ENCODE results near the gene CEBPG.

Gene CEBPG

DNA sequence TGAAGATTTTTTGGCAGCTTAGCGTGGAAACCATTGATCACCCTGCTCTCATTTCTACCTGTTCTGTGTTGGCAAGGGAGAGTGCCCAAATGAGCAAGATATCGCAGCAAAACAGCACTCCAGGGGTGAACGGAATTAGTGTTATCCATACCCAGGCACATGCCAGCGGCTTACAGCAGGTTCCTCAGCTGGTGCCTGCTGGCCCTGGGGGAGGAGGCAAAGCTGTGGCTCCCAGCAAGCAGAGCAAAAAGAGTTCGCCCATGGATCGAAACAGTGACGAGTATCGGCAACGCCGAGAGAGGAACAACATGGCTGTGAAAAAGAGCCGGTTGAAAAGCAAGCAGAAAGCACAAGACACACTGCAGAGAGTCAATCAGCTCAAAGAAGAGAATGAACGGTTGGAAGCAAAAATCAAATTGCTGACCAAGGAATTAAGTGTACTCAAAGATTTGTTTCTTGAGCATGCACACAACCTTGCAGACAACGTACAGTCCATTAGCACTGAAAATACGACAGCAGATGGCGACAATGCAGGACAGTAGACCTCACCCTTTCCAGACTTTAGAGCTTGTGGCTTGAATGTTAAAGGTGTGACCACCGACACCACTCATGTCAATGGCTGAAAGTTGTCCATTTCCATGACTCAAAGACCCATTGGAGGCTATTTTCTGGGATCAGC is 5.8 kb downstream of the CEBPG start:
- TF ChIP-seq TCF4 (CRISPR knock-in tag; IDR thresholded peaks at IDR 0.05; ENCODE audit: borderline replicate concordance) (no peak), BACH2 (CRISPR knock-in tag; IDR thresholded peaks at IDR 0.05; ENCODE audit: borderline replicate concordance) (no peak), ISL1 (CRISPR knock-in tag; IDR thresholded peaks at IDR 0.05) (no peak), RARB (CRISPR knock-in tag; IDR thresholded peaks at IDR 0.05) (no peak), ZNF70 (CRISPR knock-in tag; IDR thresholded peaks at IDR 0.05) (no peak), GLIS3 (CRISPR knock-in tag; IDR thresholded peaks at IDR 0.05) (no peak), PPARA (CRISPR knock-in tag; IDR thresholded peaks at IDR 0.05; ENCODE audit: borderline replicate concordance) (no peak), ZFP3 (CRISPR knock-in tag; IDR thresholded peaks at IDR 0.05) (no peak), TOX (CRISPR knock-in tag; IDR thresholded peaks at IDR 0.05; ENCODE audit: borderline replicate concordance) (no peak), ZNF8 (CRISPR knock-in tag; IDR thresholded peaks at IDR 0.05) (no peak), SNAI2 (CRISPR knock-in tag; IDR thresholded peaks at IDR 0.05) (no peak), ZFP30 (CRISPR knock-in tag; IDR thresholded peaks at IDR 0.05) (no peak), ARNTL (CRISPR knock-in tag; IDR thresholded peaks at IDR 0.05; ENCODE audit: borderline replicate concordance, low read depth) (no peak), ZNF565 (CRISPR knock-in tag; conservative IDR thresholded peaks at IDR 0.05; ENCODE audit: low read depth) (no peak)
- TF ChIP-seq, protein P1, sequence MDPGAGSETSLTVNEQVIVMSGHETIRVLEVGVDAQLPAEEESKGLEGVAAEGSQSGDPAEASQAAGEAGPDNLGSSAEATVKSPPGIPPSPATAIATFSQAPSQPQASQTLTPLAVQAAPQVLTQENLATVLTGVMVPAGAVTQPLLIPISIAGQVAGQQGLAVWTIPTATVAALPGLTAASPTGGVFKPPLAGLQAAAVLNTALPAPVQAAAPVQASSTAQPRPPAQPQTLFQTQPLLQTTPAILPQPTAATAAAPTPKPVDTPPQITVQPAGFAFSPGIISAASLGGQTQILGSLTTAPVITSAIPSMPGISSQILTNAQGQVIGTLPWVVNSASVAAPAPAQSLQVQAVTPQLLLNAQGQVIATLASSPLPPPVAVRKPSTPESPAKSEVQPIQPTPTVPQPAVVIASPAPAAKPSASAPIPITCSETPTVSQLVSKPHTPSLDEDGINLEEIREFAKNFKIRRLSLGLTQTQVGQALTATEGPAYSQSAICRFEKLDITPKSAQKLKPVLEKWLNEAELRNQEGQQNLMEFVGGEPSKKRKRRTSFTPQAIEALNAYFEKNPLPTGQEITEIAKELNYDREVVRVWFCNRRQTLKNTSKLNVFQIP (CRISPR knock-in tag; IDR thresholded peaks at IDR 0.05; ENCODE audit: borderline replicate concordance, low read depth), result no peak
- TF ChIP-seq, protein P2, sequence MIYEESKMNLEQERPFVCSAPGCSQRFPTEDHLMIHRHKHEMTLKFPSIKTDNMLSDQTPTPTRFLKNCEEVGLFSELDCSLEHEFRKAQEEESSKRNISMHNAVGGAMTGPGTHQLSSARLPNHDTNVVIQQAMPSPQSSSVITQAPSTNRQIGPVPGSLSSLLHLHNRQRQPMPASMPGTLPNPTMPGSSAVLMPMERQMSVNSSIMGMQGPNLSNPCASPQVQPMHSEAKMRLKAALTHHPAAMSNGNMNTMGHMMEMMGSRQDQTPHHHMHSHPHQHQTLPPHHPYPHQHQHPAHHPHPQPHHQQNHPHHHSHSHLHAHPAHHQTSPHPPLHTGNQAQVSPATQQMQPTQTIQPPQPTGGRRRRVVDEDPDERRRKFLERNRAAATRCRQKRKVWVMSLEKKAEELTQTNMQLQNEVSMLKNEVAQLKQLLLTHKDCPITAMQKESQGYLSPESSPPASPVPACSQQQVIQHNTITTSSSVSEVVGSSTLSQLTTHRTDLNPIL (CRISPR knock-in tag; IDR thresholded peaks at IDR 0.05; ENCODE audit: low read depth), result no peak
- TF ChIP-seq, protein P3, sequence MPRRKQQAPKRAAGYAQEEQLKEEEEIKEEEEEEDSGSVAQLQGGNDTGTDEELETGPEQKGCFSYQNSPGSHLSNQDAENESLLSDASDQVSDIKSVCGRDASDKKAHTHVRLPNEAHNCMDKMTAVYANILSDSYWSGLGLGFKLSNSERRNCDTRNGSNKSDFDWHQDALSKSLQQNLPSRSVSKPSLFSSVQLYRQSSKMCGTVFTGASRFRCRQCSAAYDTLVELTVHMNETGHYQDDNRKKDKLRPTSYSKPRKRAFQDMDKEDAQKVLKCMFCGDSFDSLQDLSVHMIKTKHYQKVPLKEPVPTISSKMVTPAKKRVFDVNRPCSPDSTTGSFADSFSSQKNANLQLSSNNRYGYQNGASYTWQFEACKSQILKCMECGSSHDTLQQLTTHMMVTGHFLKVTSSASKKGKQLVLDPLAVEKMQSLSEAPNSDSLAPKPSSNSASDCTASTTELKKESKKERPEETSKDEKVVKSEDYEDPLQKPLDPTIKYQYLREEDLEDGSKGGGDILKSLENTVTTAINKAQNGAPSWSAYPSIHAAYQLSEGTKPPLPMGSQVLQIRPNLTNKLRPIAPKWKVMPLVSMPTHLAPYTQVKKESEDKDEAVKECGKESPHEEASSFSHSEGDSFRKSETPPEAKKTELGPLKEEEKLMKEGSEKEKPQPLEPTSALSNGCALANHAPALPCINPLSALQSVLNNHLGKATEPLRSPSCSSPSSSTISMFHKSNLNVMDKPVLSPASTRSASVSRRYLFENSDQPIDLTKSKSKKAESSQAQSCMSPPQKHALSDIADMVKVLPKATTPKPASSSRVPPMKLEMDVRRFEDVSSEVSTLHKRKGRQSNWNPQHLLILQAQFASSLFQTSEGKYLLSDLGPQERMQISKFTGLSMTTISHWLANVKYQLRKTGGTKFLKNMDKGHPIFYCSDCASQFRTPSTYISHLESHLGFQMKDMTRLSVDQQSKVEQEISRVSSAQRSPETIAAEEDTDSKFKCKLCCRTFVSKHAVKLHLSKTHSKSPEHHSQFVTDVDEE (CRISPR knock-in tag; IDR thresholded peaks at IDR 0.05), result no peak
- TF ChIP-seq, protein P4, sequence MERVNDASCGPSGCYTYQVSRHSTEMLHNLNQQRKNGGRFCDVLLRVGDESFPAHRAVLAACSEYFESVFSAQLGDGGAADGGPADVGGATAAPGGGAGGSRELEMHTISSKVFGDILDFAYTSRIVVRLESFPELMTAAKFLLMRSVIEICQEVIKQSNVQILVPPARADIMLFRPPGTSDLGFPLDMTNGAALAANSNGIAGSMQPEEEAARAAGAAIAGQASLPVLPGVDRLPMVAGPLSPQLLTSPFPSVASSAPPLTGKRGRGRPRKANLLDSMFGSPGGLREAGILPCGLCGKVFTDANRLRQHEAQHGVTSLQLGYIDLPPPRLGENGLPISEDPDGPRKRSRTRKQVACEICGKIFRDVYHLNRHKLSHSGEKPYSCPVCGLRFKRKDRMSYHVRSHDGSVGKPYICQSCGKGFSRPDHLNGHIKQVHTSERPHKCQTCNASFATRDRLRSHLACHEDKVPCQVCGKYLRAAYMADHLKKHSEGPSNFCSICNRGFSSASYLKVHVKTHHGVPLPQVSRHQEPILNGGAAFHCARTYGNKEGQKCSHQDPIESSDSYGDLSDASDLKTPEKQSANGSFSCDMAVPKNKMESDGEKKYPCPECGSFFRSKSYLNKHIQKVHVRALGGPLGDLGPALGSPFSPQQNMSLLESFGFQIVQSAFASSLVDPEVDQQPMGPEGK (CRISPR knock-in tag; IDR thresholded peaks at IDR 0.05; ENCODE audit: borderline replicate concordance), result no peak
- ATAC-seq, result no peak

DNA sequence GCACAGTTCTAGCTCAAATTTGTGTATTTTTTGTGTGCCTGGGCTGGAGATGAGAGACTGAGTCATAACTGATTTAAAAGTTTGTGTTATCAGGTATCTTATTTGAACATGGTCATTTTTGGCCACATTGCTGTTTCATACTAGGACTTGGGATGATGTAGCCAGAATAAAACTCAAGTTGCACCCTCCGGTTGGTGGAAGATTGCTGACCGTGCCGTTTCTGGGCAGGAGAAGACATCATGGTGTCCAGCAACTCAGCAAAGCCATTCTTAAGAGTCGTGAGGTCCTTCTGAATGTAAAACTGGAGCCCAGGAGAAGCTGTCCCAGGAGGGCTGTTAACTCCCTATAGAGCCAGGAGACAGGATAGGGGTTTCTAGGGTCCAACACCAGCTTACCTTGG is 7.6 kb downstream of the CEBPG start:
- ATAC-seq, result no peak
- TF ChIP-seq PPARA (CRISPR knock-in tag; IDR thresholded peaks at IDR 0.05; ENCODE audit: borderline replicate concordance) (no peak), TCF4 (CRISPR knock-in tag; IDR thresholded peaks at IDR 0.05; ENCODE audit: borderline replicate concordance) (no peak), ZNF8 (CRISPR knock-in tag; IDR thresholded peaks at IDR 0.05) (no peak), BACH2 (CRISPR knock-in tag; IDR thresholded peaks at IDR 0.05; ENCODE audit: borderline replicate concordance) (no peak), ZFP3 (CRISPR knock-in tag; IDR thresholded peaks at IDR 0.05) (no peak), ARNTL (CRISPR knock-in tag; IDR thresholded peaks at IDR 0.05; ENCODE audit: borderline replicate concordance, low read depth) (no peak), OSR1 (CRISPR knock-in tag; IDR thresholded peaks at IDR 0.05) (no peak), RARB (CRISPR knock-in tag; IDR thresholded peaks at IDR 0.05) (no peak), CSDC2 (CRISPR knock-in tag; IDR thresholded peaks at IDR 0.05) (no peak)
- TF ChIP-seq, protein P5, sequence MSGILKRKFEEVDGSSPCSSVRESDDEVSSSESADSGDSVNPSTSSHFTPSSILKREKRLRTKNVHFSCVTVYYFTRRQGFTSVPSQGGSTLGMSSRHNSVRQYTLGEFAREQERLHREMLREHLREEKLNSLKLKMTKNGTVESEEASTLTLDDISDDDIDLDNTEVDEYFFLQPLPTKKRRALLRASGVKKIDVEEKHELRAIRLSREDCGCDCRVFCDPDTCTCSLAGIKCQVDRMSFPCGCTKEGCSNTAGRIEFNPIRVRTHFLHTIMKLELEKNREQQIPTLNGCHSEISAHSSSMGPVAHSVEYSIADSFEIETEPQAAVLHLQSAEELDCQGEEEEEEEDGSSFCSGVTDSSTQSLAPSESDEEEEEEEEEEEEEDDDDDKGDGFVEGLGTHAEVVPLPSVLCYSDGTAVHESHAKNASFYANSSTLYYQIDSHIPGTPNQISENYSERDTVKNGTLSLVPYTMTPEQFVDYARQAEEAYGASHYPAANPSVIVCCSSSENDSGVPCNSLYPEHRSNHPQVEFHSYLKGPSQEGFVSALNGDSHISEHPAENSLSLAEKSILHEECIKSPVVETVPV (CRISPR knock-in tag; IDR thresholded peaks at IDR 0.05), result no peak
- TF ChIP-seq, protein P1 (CRISPR knock-in tag; IDR thresholded peaks at IDR 0.05; ENCODE audit: borderline replicate concordance, low read depth), result no peak
- TF ChIP-seq, protein P4 (CRISPR knock-in tag; IDR thresholded peaks at IDR 0.05; ENCODE audit: borderline replicate concordance), result no peak
- TF ChIP-seq, protein P2 (CRISPR knock-in tag; IDR thresholded peaks at IDR 0.05; ENCODE audit: low read depth), result no peak

All from SK-N-SH treated with all-trans-retinoic acid at 6 μM for 48 hours (cell line).